ENCODE results near the gene INTS4. TPM values are rescaled to one million over a fixed set of nuclear protein-coding genes. Genes with fewer than 3 reads are reported as not detected.
"Not testable (repeated sequence)": the region's sequence is repeated elsewhere in the genome, so short reads cannot be mapped to it uniquely, and the experiment has no call there.

INTS4 gene
- total RNA-seq, 2 donors from 2014 or later = 67.2 to 85.1 TPM

GRCh38 chr11:77966338-77966737, 28.1 kb downstream of the INTS4 start:
- ATAC-seq = no peak
- peaks cover 0 to 2% of the 10 kb centered on the region in 2 donors for H3K4me1 Mint-ChIP-seq (ENCODE audit: low read depth in 2 of 2)

DNA sequence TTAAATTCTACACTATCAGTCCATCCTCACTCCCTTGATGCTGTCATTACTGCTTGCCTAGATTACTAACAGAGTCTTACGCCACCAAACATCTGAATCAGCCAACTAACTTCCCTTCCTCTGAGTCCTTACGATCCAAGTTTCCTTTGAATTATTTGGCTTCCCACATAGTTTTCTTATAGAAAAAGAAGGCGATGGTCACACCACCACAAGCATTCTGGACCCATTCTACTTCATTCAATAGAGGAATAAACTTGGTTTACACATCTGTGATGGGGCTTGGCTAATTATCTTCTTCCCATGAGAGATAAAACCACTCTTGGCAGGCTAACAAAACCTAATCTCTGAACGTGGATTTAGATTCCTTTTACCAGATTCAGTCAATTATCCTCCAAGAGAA, 35.0 kb downstream of the INTS4 start:
- H3K27me3 Mint-ChIP-seq = no peaks in the 10 kb centered on the region
- H3K4me1 Mint-ChIP-seq (ENCODE audit: low read depth in 2 of 2) = no peaks in the 10 kb centered on the region
- H3K4me3 Mint-ChIP-seq = no peak overlapping the region
- ATAC-seq (no peak), DNase-seq (ENCODE audit: low spot score) (no peak)
- no peak overlapping the region for H3K27ac Mint-ChIP-seq
- no peaks in the 10 kb centered on the region for H3K9me3 Mint-ChIP-seq
- peaks cover 16% of the 10 kb centered on the region for H3K36me3 Mint-ChIP-seq

More at GRCh38 chr11:77966338-77966737, 28.1 kb downstream of the INTS4 start:
- Mint-ChIP-seq H3K4me3 (no peak overlapping the region), H3K36me3 (peaks cover 7% of the 10 kb centered on the region), H3K9me3 (no peaks in the 10 kb centered on the region), H3K27me3 (no peaks in the 10 kb centered on the region), H3K27ac (no peak overlapping the region)
- no peak for DNase-seq (ENCODE audit: low spot score)

DNA sequence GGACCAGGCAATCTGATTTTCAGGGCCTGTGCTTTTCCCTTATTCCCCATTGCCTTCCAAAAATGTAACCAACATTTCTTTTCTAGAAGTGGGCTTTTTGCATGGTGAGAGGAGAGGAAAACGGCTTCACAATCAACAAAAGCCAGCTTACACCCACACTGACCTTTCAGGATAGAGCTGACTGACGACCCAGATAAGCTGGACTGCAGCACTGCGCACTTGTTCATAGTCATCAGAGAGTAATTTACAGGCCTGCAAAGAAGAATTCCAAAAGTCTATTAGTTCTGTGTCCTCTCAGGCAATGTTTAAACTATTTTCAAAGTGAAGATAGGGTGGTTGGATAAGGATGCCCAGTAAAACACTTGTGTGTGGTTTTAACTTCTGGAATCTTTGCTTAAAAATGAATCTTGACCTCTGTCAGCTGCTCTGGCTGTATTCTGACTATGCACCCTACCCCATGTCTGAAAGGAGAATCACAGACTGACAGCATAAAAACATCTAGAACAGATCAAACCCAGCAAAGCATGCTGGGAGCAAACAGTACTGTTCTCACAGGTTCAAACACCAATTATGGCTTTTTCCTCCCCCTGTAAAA, 35.8 kb downstream of the INTS4 start:
- not testable (repeated sequence) for ATAC-seq; H3K27me3 Mint-ChIP-seq; H3K4me3 Mint-ChIP-seq; H3K27ac Mint-ChIP-seq; H3K4me1 Mint-ChIP-seq (ENCODE audit: low read depth in 2 of 2); DNase-seq (ENCODE audit: low spot score); H3K9me3 Mint-ChIP-seq
- H3K36me3 Mint-ChIP-seq = peaks cover 16% of the 10 kb centered on the region

DNA sequence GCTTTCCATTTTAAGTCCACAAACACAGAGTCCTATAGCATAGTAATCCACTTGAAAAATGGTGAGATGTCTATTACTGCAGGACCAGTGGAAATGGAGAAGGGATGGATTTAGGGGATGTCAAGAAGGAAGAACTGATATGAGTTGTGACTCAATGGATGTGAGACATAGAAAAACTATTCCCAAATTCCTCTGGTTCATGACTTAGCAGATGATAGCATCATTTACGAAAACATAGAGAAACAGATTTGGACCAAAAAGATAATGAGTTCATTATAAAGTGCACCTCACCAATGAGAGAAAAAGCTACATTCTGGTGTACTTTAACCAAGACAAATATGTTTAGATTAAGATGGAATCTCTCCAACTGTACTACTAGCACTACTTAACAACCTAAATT, 51.2 kb downstream of the INTS4 start:
- H3K27me3 Mint-ChIP-seq; DNase-seq (ENCODE audit: low spot score); H3K4me3 Mint-ChIP-seq; ATAC-seq; H3K9me3 Mint-ChIP-seq; H3K36me3 Mint-ChIP-seq: not testable (repeated sequence)
- Mint-ChIP-seq H3K27ac (peak overlapping the region in 1 of 2 donors; percentile 47), H3K4me1 (ENCODE audit: low read depth in 2 of 2) (peaks cover 21 to 27% of the 10 kb centered on the region in 2 donors)

- H3K4me3 Mint-ChIP-seq; H3K9me3 Mint-ChIP-seq; H3K27me3 Mint-ChIP-seq; DNase-seq (ENCODE audit: low spot score); H3K36me3 Mint-ChIP-seq: not testable (repeated sequence)
- H3K27ac Mint-ChIP-seq = peak overlapping the region in 1 of 2 donors; percentile 47
- ATAC-seq = peak in 1 of 2 donors; percentile 50
- H3K4me1 Mint-ChIP-seq (ENCODE audit: low read depth in 2 of 2) = peaks cover 21 to 27% of the 10 kb centered on the region in 2 donors
Observed at GRCh38 chr11:77942465-77942864, 52.0 kb downstream of the INTS4 start.

- H3K27me3 Mint-ChIP-seq; ATAC-seq; H3K4me3 Mint-ChIP-seq; H3K27ac Mint-ChIP-seq; H3K9me3 Mint-ChIP-seq; DNase-seq (ENCODE audit: low spot score); H3K4me1 Mint-ChIP-seq (ENCODE audit: low read depth in 2 of 2): not testable (repeated sequence)
- H3K36me3 Mint-ChIP-seq = peaks cover 26% of the 10 kb centered on the region
Observed at GRCh38 chr11:77933596-77933995, 60.9 kb downstream of the INTS4 start.

GRCh38 chr11:77930334-77931208, 63.9 kb downstream of the INTS4 start:
- not testable (repeated sequence) for ATAC-seq; H3K4me3 Mint-ChIP-seq; H3K9me3 Mint-ChIP-seq; H3K27me3 Mint-ChIP-seq; H3K4me1 Mint-ChIP-seq (ENCODE audit: low read depth in 2 of 2); H3K27ac Mint-ChIP-seq; DNase-seq (ENCODE audit: low spot score)
- peaks cover 37% of the 10 kb centered on the region for H3K36me3 Mint-ChIP-seq

DNA sequence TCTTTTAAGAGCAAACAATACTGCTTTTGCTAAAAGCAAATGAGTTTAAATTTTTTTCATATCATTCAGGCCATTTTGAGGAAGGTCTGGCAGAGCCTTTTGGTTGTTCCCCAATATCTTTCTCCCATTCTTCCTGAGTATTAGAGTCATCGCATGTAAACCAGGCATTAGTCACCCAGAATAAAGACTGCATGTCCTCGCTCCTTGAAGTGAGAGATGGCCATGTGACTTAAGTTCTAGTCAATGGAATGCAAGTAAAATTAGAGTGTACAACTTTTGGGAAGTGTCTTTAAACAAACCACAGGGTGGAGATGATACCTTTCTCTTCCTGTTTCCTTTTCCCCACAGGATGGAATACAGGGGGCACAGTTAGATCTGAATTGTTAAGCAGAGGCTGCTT, 76.8 kb downstream of the INTS4 start:
- not testable (repeated sequence) for H3K27ac Mint-ChIP-seq; H3K27me3 Mint-ChIP-seq; H3K4me1 Mint-ChIP-seq (ENCODE audit: low read depth in 2 of 2); H3K9me3 Mint-ChIP-seq; H3K4me3 Mint-ChIP-seq; ATAC-seq; DNase-seq (ENCODE audit: low spot score); H3K36me3 Mint-ChIP-seq

- not testable (repeated sequence) for H3K9me3 Mint-ChIP-seq, H3K27ac Mint-ChIP-seq, ATAC-seq
Observed at GRCh38 chr11:77914307-77914791, 80.1 kb downstream of the INTS4 start.

GRCh38 chr11:77913608-77914306, 80.7 kb downstream of the INTS4 start:
- H3K36me3 Mint-ChIP-seq = peaks cover 12% of the 10 kb centered on the region
- not testable (repeated sequence) for H3K27me3 Mint-ChIP-seq; ATAC-seq; H3K4me3 Mint-ChIP-seq; DNase-seq (ENCODE audit: low spot score); H3K4me1 Mint-ChIP-seq (ENCODE audit: low read depth in 2 of 2); H3K9me3 Mint-ChIP-seq; H3K27ac Mint-ChIP-seq

More at GRCh38 chr11:77914307-77914791, 80.1 kb downstream of the INTS4 start:
- H3K4me1 Mint-ChIP-seq (ENCODE audit: low read depth in 2 of 2); H3K4me3 Mint-ChIP-seq; DNase-seq (ENCODE audit: low spot score); H3K27me3 Mint-ChIP-seq: not testable (repeated sequence)
- H3K36me3 Mint-ChIP-seq = peaks cover 12% of the 10 kb centered on the region

DNA sequence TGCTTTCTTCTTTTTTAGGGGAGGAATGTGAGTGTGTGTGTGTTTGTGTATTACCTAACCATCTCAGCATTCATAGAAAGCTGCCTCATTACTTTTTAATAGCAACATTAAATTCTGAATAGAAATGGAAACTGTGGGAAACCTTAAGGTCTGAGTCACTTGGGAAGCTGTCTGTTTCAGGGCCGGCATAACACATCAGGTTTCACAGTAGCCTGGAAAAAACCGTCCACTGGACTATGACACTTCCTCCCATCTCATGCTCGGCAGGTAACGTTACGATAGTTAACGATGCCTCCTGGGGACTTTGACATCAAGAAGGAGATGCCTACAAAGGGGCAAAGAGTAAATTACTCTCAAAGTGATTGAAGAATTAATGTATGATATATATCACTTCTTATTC, 83.6 kb downstream of the INTS4 start:
- ATAC-seq; DNase-seq (ENCODE audit: low spot score); H3K27ac Mint-ChIP-seq; H3K4me3 Mint-ChIP-seq; H3K9me3 Mint-ChIP-seq; H3K36me3 Mint-ChIP-seq; H3K4me1 Mint-ChIP-seq (ENCODE audit: low read depth in 2 of 2); H3K27me3 Mint-ChIP-seq: not testable (repeated sequence)

DNA sequence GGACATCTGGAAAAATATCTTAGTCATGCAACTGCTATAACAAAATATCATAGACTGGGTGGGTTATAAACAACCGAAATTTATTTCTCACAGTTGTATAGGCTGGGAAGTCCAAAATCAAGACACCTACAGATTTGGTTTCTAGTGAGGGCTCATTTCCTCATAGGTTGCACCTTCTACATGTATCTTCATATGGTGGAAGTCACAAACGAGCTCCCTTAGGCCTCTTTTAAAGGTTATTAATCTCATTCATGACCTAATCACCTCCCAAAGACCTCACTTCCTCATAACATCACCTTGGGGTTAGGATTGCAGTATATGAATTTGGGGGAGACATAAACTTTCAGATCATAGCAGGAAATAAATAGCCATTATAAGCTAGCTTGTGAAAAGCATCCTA, 85.2 kb downstream of the INTS4 start:
- ATAC-seq (no peak), DNase-seq (ENCODE audit: low spot score) (no peak)
- Mint-ChIP-seq H3K4me3 (no peak overlapping the region), H3K36me3 (peaks cover 6% of the 10 kb centered on the region), H3K27me3 (no peaks in the 10 kb centered on the region), H3K27ac (no peak overlapping the region), H3K9me3 (no peaks in the 10 kb centered on the region), H3K4me1 (ENCODE audit: low read depth in 2 of 2) (peaks cover 0 to 4% of the 10 kb centered on the region in 2 donors)

DNA sequence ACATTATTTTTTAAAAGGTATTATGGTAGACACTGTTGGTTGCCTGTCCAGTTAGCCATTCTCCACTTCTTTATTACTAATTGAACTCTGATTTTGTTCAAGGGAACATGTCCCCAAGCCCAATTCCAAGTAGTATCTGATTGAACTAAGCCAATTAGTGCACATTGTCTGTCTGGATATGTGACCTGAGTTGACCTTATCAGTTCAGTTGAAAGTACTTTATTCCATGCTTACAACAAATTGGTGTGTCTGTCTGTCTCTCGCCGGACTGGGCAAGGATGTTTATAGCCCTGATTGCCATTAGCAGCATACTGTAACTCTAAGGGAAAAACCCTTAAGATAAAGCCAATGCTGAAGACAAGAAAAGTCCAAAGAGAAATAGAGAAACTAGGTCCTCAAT, 85.6 kb downstream of the INTS4 start:
- no peak for ATAC-seq
- peaks cover 0 to 4% of the 10 kb centered on the region in 2 donors for H3K4me1 Mint-ChIP-seq (ENCODE audit: low read depth in 2 of 2)
- no peaks in the 10 kb centered on the region for H3K9me3 Mint-ChIP-seq
- H3K4me3 Mint-ChIP-seq = no peak overlapping the region
- DNase-seq (ENCODE audit: low spot score) = no peak
- H3K36me3 Mint-ChIP-seq = peaks cover 9% of the 10 kb centered on the region
- no peak overlapping the region for H3K27ac Mint-ChIP-seq
- H3K27me3 Mint-ChIP-seq = no peaks in the 10 kb centered on the region

- ATAC-seq; H3K9me3 Mint-ChIP-seq; H3K4me1 Mint-ChIP-seq (ENCODE audit: low read depth in 2 of 2); DNase-seq (ENCODE audit: low spot score); H3K27ac Mint-ChIP-seq; H3K27me3 Mint-ChIP-seq; H3K4me3 Mint-ChIP-seq: not testable (repeated sequence)
- peaks cover 11% of the 10 kb centered on the region for H3K36me3 Mint-ChIP-seq
Observed at GRCh38 chr11:77894949-77895348, 99.5 kb downstream of the INTS4 start.

Measured in natural killer cell treated with Interleukin-12 subunit alpha and Interleukin-12 subunit beta and Interleukin-15 and Interleukin-18, amount 100 ng/mL, for 72 hours (primary cell).